NCI-H1105 treated with DMSO at 0.1 percent for 48 hours (cell line): ENCODE data around the gene IL9R.
"Not testable (repeated sequence)": the region's sequence is repeated elsewhere in the genome, so short reads cannot be mapped to it uniquely, and the experiment has no call there.

Experiments
- DNase-seq: peaks from one replicate; lab custom pipeline; 2025; lab: John Stamatoyannopoulos, UW

Gene IL9R

GRCh38 chrX:156030474-156030873 lies 33.0 kb downstream of the IL9R start:
- not testable (repeated sequence) for DNase-seq
